ENCODE data around the gene SKOR1.

Gene SKOR1

GRCh38 chr15:67812241-67812644 lies 13.1 kb upstream of the SKOR1 start:
- Histone ChIP-seq H3K36me3 (ENCODE audit: insufficient read depth, low read length) (no peaks in the 10 kb centered on the region), H4K20me1 (ENCODE audit: insufficient read depth, low read length) (no peaks in the 10 kb centered on the region), H3K4me1 (ENCODE audit: insufficient read depth, low read length, severe bottlenecking) (peaks cover 34% of the 10 kb centered on the region), H3K4me3 (ENCODE audit: low read depth, low read length, poor library complexity, severe bottlenecking) (peak overlapping the region; percentile 30), H3K79me2 (ENCODE audit: insufficient read depth, low read length) (no peaks in the 10 kb centered on the region), H3F3A (ENCODE audit: insufficient read depth, low read length) (no peaks in the 10 kb centered on the region), H3K9me2 (ENCODE audit: low read depth, low read length) (no peaks in the 10 kb centered on the region), H3K9me3 (ENCODE audit: low read length) (0 out of 2 replicates have a peak, but pooled peaks cover 3% of the 10 kb centered on the region), H2AFZ (ENCODE audit: low read length) (no peak overlapping the region), H3K27ac (ENCODE audit: low read depth, low read length, poor library complexity, severe bottlenecking) (peak overlapping the region; percentile 67), H3K4me2 (ENCODE audit: low read length) (peak overlapping the region; percentile 50), H3K27me3 (ENCODE audit: insufficient read depth, low read length) (no peaks in the 10 kb centered on the region), H3K9ac (ENCODE audit: low read length) (peak overlapping the region; percentile 28; the same call in 1 of the 2 replicates)
- TF ChIP-seq EZH2 (IDR thresholded peaks at IDR 0.05; ENCODE audit: borderline replicate concordance, low read length): no peak
- TF ChIP-seq, protein P1, sequence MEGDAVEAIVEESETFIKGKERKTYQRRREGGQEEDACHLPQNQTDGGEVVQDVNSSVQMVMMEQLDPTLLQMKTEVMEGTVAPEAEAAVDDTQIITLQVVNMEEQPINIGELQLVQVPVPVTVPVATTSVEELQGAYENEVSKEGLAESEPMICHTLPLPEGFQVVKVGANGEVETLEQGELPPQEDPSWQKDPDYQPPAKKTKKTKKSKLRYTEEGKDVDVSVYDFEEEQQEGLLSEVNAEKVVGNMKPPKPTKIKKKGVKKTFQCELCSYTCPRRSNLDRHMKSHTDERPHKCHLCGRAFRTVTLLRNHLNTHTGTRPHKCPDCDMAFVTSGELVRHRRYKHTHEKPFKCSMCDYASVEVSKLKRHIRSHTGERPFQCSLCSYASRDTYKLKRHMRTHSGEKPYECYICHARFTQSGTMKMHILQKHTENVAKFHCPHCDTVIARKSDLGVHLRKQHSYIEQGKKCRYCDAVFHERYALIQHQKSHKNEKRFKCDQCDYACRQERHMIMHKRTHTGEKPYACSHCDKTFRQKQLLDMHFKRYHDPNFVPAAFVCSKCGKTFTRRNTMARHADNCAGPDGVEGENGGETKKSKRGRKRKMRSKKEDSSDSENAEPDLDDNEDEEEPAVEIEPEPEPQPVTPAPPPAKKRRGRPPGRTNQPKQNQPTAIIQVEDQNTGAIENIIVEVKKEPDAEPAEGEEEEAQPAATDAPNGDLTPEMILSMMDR (IDR thresholded peaks at IDR 0.05; ENCODE audit: low read length): no peak

DNA sequence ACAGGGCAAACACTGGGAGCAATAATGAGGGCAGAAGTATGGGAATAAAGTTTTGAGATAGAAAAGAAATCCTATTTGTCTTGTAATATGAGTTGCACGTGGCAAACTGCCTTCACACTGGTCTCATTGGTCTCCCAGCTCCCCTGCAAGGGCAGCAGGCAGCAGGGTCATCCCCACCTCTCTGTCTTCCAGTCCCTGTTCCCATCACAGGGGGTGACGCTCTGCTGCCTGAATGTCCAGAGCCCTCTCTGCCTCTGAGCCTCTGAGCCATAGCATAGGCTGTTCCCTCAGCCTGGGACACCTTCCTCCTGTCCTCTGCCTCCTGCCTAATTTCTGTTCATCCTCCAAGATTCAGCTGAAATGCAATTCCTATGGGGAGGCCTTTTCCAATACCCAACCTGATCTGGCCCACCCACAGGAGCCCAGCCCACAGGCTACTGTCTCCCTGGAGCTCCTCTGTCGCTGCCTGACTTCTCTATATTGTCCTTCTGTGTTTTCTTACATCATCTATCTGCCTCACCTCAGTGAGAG lies 12.1 kb upstream of the SKOR1 start:
- peak overlapping the region; percentile 50; the same call in 1 of the 2 replicates for H3K4me2 ChIP-seq (ENCODE audit: low read length)
- H3K27ac ChIP-seq (ENCODE audit: low read depth, low read length, poor library complexity, severe bottlenecking): peak overlapping the region; percentile 67
- no peak overlapping the region for H3K4me3 ChIP-seq (ENCODE audit: low read depth, low read length, poor library complexity, severe bottlenecking)
- H2AFZ ChIP-seq (ENCODE audit: low read length): no peak overlapping the region
- H3K36me3 ChIP-seq (ENCODE audit: insufficient read depth, low read length): no peaks in the 10 kb centered on the region
- peaks cover 31% of the 10 kb centered on the region for H3K4me1 ChIP-seq (ENCODE audit: insufficient read depth, low read length, severe bottlenecking)
- no peaks in the 10 kb centered on the region for H3K79me2 ChIP-seq (ENCODE audit: insufficient read depth, low read length)
- H3K9ac ChIP-seq (ENCODE audit: low read length): peak overlapping the region; percentile 13; the same call in 1 of the 2 replicates
- H4K20me1 ChIP-seq (ENCODE audit: insufficient read depth, low read length): no peaks in the 10 kb centered on the region
- no peaks in the 10 kb centered on the region for H3K9me2 ChIP-seq (ENCODE audit: low read depth, low read length)
- no peaks in the 10 kb centered on the region for H3F3A ChIP-seq (ENCODE audit: insufficient read depth, low read length)
- 0 out of 2 replicates have a peak, but pooled peaks cover 3% of the 10 kb centered on the region for H3K9me3 ChIP-seq (ENCODE audit: low read length)
- TF ChIP-seq, protein P1 (IDR thresholded peaks at IDR 0.05; ENCODE audit: low read length): no peak
- TF ChIP-seq EZH2 (IDR thresholded peaks at IDR 0.05; ENCODE audit: borderline replicate concordance, low read length): no peak
- no peaks in the 10 kb centered on the region for H3K27me3 ChIP-seq (ENCODE audit: insufficient read depth, low read length)

GRCh38 chr15:67815036-67815592 lies 10.2 kb upstream of the SKOR1 start:
- peaks cover 31% of the 10 kb centered on the region for H3K4me1 ChIP-seq (ENCODE audit: insufficient read depth, low read length, severe bottlenecking)
- no peak overlapping the region for H3K9ac ChIP-seq (ENCODE audit: low read length)
- no peak overlapping the region for H3K4me3 ChIP-seq (ENCODE audit: low read depth, low read length, poor library complexity, severe bottlenecking)
- no peaks in the 10 kb centered on the region; the same call in 1 of the 2 replicates for H3K36me3 ChIP-seq (ENCODE audit: insufficient read depth, low read length)
- no peaks in the 10 kb centered on the region for H3K27me3 ChIP-seq (ENCODE audit: insufficient read depth, low read length)
- H3K79me2 ChIP-seq (ENCODE audit: insufficient read depth, low read length): no peaks in the 10 kb centered on the region
- no peaks in the 10 kb centered on the region for H3F3A ChIP-seq (ENCODE audit: insufficient read depth, low read length)
- no peaks in the 10 kb centered on the region for H4K20me1 ChIP-seq (ENCODE audit: insufficient read depth, low read length)
- no peak overlapping the region for H3K4me2 ChIP-seq (ENCODE audit: low read length)
- 0 out of 2 replicates have a peak, but pooled peaks cover 3% of the 10 kb centered on the region for H3K9me3 ChIP-seq (ENCODE audit: low read length)
- H3K9me2 ChIP-seq (ENCODE audit: low read depth, low read length): no peaks in the 10 kb centered on the region
- no peak overlapping the region for H3K27ac ChIP-seq (ENCODE audit: low read depth, low read length, poor library complexity, severe bottlenecking)
- H2AFZ ChIP-seq (ENCODE audit: low read length): no peak overlapping the region
- TF ChIP-seq, protein P1 (IDR thresholded peaks at IDR 0.05; ENCODE audit: low read length): no peak
- no peak for TF ChIP-seq EZH2 (IDR thresholded peaks at IDR 0.05; ENCODE audit: borderline replicate concordance, low read length)

Data from OCI-LY1 (cell line).